T47D (cell line): ENCODE data around the gene SLC26A1.

Experiments used
- DNase-seq, 2 experiments: peaks; one replicate each; pipeline versions ENCODE4 v3.0.0 to v3.0.0-alpha.2; 2011 to 2012; ENCODE audit warnings: low read depth in 1 of 2, low spot score in 1 of 2
- JUND ChIP-seq: IDR thresholded peaks from 2 replicates; pipeline ENCODE4 v1.6.1; 2012; ENCODE audit warnings: low read depth
- in situ Hi-C: cut with HindIII; loops from 2 replicates; pipeline ENCODE4 v1.10.0; 2016; ENCODE audit warnings: low sequenced_read_pairs, low pct_unique_long_range_greater_than_20kb

The SLC26A1 gene

GRCh38 chr4:1033840-1034551 is 40.8 kb upstream of the SLC26A1 start:
- in situ Hi-C loops: no loop called here

GRCh38 chr4:1032861-1033260 is 39.7 kb upstream of the SLC26A1 start:
- no peak for TF ChIP-seq JUND
- DNase-seq: no peak
- in situ Hi-C loops: no loop called here

More at GRCh38 chr4:1033840-1034551, 40.8 kb upstream of the SLC26A1 start:
- DNase-seq: no peak
- no peak for TF ChIP-seq JUND

GRCh38 chr4:1031956-1032795 is 39.0 kb upstream of the SLC26A1 start:
- no peak for TF ChIP-seq JUND
- in situ Hi-C loops: no loop called here
- peak in 1 of 2 experiments; percentile 31 for DNase-seq

DNA sequence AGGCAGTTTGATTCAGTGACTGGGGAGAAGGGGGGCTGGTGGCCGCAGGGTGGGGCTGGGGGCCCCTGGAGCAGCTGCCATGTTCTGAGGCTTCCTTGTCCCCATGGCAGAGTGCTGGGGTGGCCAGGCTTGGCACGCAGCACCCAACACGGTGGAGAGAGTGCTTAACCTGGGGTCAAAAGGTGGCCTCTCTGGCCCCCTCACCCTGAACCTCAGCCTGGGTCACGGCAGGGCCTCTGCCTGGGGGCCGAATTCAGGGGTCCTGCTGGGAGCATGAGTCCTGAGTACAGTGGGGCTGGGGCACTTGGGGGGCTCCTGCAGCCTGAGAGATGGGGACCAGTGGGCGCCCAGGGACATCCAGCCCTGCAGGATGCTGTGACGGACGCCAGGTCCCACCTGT is 38.1 kb upstream of the SLC26A1 start:
- in situ Hi-C loops: no loop called here
- no peak for TF ChIP-seq JUND
- DNase-seq: no peak

DNA sequence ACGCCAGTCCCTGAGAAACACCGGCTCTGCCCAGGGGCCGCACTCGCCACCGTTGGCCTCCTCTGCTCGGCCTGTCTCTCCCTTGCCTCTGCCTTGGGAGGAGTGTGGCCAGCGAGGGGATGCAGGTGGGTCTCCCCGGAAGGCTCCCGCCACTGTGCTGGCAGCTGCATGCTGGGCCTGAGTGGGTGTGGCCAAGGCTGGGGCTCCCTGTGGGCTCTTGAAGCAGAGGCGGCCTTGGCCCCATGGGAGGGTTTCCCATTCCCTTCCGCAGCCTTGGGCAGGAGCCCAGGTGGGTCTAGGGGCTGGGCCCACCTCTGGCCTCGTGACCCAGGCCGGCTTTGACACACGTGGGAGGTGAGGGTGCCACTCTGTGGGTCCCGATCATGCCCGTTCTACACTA is 37.4 kb upstream of the SLC26A1 start:
- in situ Hi-C loops: no loop called here
- no peak for TF ChIP-seq JUND
- DNase-seq: no peak

GRCh38 chr4:1030031-1030430 is 36.8 kb upstream of the SLC26A1 start:
- no peak for DNase-seq
- in situ Hi-C loops: no loop called here
- TF ChIP-seq JUND: no peak

DNA sequence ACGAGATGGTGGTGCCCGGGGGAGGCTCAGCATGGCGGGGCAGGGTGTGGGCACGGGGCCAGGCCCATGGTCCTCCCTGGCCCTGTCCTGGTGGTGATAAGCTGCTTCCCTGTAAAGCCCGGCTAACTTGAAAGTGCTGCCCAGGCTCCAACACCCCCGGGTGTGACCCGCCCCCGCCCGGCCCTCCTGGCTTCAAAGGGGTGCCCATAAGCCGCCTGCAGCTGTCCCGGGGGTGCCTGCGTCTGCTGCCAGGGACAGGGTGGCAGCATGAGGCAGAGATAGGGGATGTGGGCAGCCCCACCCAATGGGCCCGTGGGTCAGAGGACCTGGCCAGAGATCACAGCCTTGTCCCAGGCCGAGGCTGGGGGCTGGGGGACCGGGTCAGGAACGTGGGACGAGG is 36.3 kb upstream of the SLC26A1 start:
- no peak for TF ChIP-seq JUND

DNA sequence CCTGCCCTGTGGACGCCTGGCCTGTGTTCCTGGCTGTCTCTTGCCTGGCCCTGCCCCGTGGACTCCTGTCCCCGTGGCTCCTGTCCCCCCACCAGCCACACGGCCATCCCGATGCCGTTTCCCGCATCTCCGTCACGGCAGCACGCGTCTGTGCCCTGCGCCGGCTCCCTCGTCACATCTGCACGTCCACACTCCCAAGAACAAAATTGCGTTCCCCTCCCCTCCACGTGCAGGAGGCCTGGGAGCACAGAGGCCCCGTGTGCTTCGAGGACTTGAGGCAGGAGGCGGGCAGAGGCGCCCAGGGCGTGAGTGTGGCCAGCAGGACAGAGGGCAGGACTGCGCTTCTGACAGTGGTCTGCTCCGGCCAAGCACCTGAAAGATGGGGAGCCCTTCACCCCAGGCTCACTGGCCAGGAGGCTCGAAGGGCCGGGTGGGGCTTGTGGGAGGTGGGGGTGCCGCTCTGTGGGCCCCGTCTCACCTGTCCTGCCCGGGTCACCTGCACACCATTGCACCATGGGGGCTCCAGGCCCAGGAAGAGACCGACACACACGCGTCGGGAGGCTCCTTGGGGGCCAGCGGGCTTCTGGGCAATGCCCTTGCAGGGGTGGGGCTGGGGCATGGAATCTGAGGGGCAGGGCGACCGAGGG is 35.5 kb upstream of the SLC26A1 start:
- no peak for DNase-seq
- TF ChIP-seq JUND: no peak
- in situ Hi-C loops: no loop called here

More for the DNA sequence above, 36.3 kb upstream of the SLC26A1 start:
- in situ Hi-C loops: no loop called here
- DNase-seq: no peak

- TF ChIP-seq JUND: no peak
- DNase-seq: no peak
- in situ Hi-C loops: no loop called here
Observed at GRCh38 chr4:1027915-1028238, 34.7 kb upstream of the SLC26A1 start.

- DNase-seq: no peak
- TF ChIP-seq JUND: no peak
- in situ Hi-C loops: no loop called here
Observed at GRCh38 chr4:1027219-1027914, 34.2 kb upstream of the SLC26A1 start.

DNA sequence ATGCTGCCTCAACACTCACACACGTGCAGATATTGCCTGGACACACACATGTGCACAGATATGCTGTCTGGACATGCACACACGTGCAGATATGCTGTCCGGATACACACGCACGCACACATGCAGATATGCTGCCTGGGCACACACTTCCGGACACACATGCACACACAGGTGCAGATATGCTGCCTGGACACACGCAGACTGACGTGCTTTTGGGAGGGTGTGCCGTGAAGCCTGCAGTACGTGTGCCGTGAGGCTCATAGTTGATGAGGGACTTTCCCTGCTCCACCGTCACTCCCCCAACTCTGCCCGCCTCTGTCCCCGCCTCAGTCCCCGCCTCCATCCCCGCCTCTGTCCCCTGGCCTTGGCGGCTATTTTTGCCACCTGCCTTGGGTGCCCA is 32.9 kb upstream of the SLC26A1 start:
- peak; percentile 52 to 80 for DNase-seq
- in situ Hi-C loops: no loop called here
- no peak for TF ChIP-seq JUND

- in situ Hi-C loops: no loop called here
- no peak for TF ChIP-seq JUND
- no peak for DNase-seq
Observed at GRCh38 chr4:1024882-1025545, 31.8 kb upstream of the SLC26A1 start.
